ENCODE measurements around the gene SGSM2. TPM values are rescaled to one million over a fixed set of nuclear protein-coding genes. Genes with fewer than 3 reads are reported as not detected.

SGSM2 gene
- total and polyA plus RNA-seq, 2 of the 13 experiments (the other 11 are each of a cell fraction or from before 2014, with no cell fraction given) = 30.4 to 51.3 TPM

- no peaks in the 10 kb centered on the region for H4K20me1 ChIP-seq (ENCODE audit: insufficient read depth, low read length)
- no TSS peak for BruUV-seq (replicated peaks)
- 98% methylated on average over 5 of the region's 21 CpGs for WGBS (ENCODE audit: low lambda C conversion rate)
- H3K9ac ChIP-seq (ENCODE audit: insufficient read depth, low read depth, low read length) = no peak overlapping the region
- CTCF ChIA-PET (ENCODE audit: low intra/inter-chr PET ratio, low total read pairs) = no interaction called here
- H3K36me3 ChIP-seq (replicated peaks in 1 of 2; ENCODE audit: control insufficient read depth in 1 of 2, insufficient read depth in 2 of 2, low read length in 2 of 2) = peaks cover 16 to 27% of the 10 kb centered on the region in 2 experiments; a peak in 3 of 5 replicates
- POLR2A ChIA-PET = no interaction called here
- in situ Hi-C loops (cut with HindIII; ENCODE audit: extremely low pct_ligation_motif_present, low pct_unique_long_range_greater_than_20kb) (no loop called here), intact Hi-C loops (cut with micrococcal nuclease; ENCODE audit: unreplicated experiment) (no loop called here)
- no peak for FAIRE-seq
- no peaks in the 10 kb centered on the region for H3K9me3 ChIP-seq (ENCODE audit: low read length)
- DNase-seq (ENCODE audit: low spot score) = no peak
- no peak overlapping the region for H3K4me2 ChIP-seq (ENCODE audit: low read depth, low read length)
- ATAC-seq = no peak
- no peak overlapping the region for H3K27ac ChIP-seq (ENCODE audit: extremely low read length, insufficient read depth, low read length)
- no peaks in the 10 kb centered on the region for H3K27me3 ChIP-seq (ENCODE audit: control insufficient read depth in 1 of 2, insufficient read depth in 2 of 2, low read length in 2 of 2)
- no peak overlapping the region for H2AFZ ChIP-seq (ENCODE audit: low read length)
- H3K4me3 ChIP-seq (replicated peaks in 1 of 3; ENCODE audit: insufficient read depth in 1 of 3, low read depth in 2 of 3, low read length in 3 of 3) = no peak overlapping the region
- no peaks in the 10 kb centered on the region for H3K4me1 ChIP-seq (ENCODE audit: insufficient read depth, low read length)
- TF ChIP-seq EED (CRISPR knock-in tag; IDR thresholded peaks at IDR 0.05) (no peak), AKAP8 (CRISPR knock-in tag; IDR thresholded peaks at IDR 0.05) (no peak), SP4 (CRISPR knock-in tag; IDR thresholded peaks at IDR 0.05) (no peak)
- no peaks in the 10 kb centered on the region for H3K79me2 ChIP-seq (ENCODE audit: insufficient read depth, low read length)
Observed at GRCh38 chr17:2361010-2361760, 23.9 kb downstream of the SGSM2 start.

GRCh38 chr17:2362016-2362415, 24.7 kb downstream of the SGSM2 start:
- Histone ChIP-seq H3K79me2 (ENCODE audit: insufficient read depth, low read length) (no peaks in the 10 kb centered on the region), H3K4me2 (ENCODE audit: low read depth, low read length) (no peak overlapping the region), H3K9me3 (ENCODE audit: low read length) (no peaks in the 10 kb centered on the region), H3K27me3 (ENCODE audit: control insufficient read depth in 1 of 2, insufficient read depth in 2 of 2, low read length in 2 of 2) (no peaks in the 10 kb centered on the region), H2AFZ (ENCODE audit: low read length) (no peak overlapping the region), H3K9ac (ENCODE audit: insufficient read depth, low read depth, low read length) (no peak overlapping the region), H3K27ac (ENCODE audit: extremely low read length, insufficient read depth, low read length) (no peak overlapping the region), H3K4me1 (ENCODE audit: insufficient read depth, low read length) (no peaks in the 10 kb centered on the region), H3K36me3 (replicated peaks in 1 of 2; ENCODE audit: control insufficient read depth in 1 of 2, insufficient read depth in 2 of 2, low read length in 2 of 2) (peaks cover 16 to 29% of the 10 kb centered on the region in 2 experiments; a peak in 3 of 5 replicates), H3K4me3 (replicated peaks in 1 of 3; ENCODE audit: insufficient read depth in 1 of 3, low read depth in 2 of 3, low read length in 3 of 3) (no peak overlapping the region), H4K20me1 (ENCODE audit: insufficient read depth, low read length) (no peaks in the 10 kb centered on the region)
- intact Hi-C loops (cut with micrococcal nuclease; ENCODE audit: unreplicated experiment) = no loop called here
- in situ Hi-C loops (cut with HindIII; ENCODE audit: extremely low pct_ligation_motif_present, low pct_unique_long_range_greater_than_20kb) = no loop called here
- TF ChIP-seq ZNF589 (CRISPR knock-in tag; conservative IDR thresholded peaks at IDR 0.05) = no peak
- TF ChIP-seq HMGXB4 (CRISPR knock-in tag; IDR thresholded peaks at IDR 0.05; ENCODE audit: borderline replicate concordance in 1 of 2, low read depth in 1 of 2) = no peak
- no peak for TF ChIP-seq ZNF337 (CRISPR knock-in tag; IDR thresholded peaks at IDR 0.05; ENCODE audit: borderline replicate concordance, low read depth)
- TF ChIP-seq BRD4 (CRISPR knock-in tag; IDR thresholded peaks at IDR 0.05) = no peak
- DNase-seq (ENCODE audit: low spot score) (no peak), FAIRE-seq (no peak), ATAC-seq (no peak)
- BruUV-seq (replicated peaks) = no TSS peak
- ChIA-PET CTCF (ENCODE audit: low intra/inter-chr PET ratio, low total read pairs) (no interaction called here), POLR2A (no interaction called here)
- WGBS (ENCODE audit: low lambda C conversion rate) = 98% methylated on average over 20 of the region's 20 CpGs

All from HepG2 (cell line).